Tibial nerve (tissue), 4 donors: ENCODE data around the gene METTL21C. TPM values are rescaled to one million over a fixed set of nuclear protein-coding genes. Genes with fewer than 3 reads are reported as not detected.

Source experiments
- DNase-seq, 2 donors: peaks; one replicate each; pipeline ENCODE4 v3.0.0-alpha.2; 2019; ENCODE audit warnings: low spot score in 2 of 2
- H3K27ac ChIP-seq, 4 donors: fragments of 200-600 bp; sonication (generic) in 3 of 4; one replicate each; pipeline ENCODE4 v1.5.1; 2017 to 2019; ENCODE audit warnings: mild to moderate bottlenecking in 1 of 4
- H3K27me3 ChIP-seq, 2 donors: fragments of 200-600 bp; sonication (generic) in 1 of 2; one replicate each; pipeline versions ENCODE4 v1.5.1 to v1.6.0; 2017 to 2019
- H3K36me3 ChIP-seq, 3 donors: fragments of 200-600 bp; sonication (generic); one replicate each; pipeline ENCODE4 v1.5.1; 2018 to 2019
- H3K4me1 ChIP-seq, 4 donors: fragments of 200-600 bp; sonication (generic) in 3 of 4; one replicate each; pipeline ENCODE4 v1.5.1; 2017 to 2019
- H3K4me3 ChIP-seq, 4 donors: fragments of 200-600 bp; sonication (generic) in 3 of 4; one replicate each; pipeline ENCODE4 v1.5.1; 2017 to 2019; ENCODE audit warnings: mild to moderate bottlenecking in 1 of 4, moderate library complexity in 1 of 4
- H3K9me3 ChIP-seq, 4 donors: fragments of 200-600 bp; sonication (generic) in 3 of 4; one replicate each; pipeline ENCODE4 v1.5.1; 2017 to 2019
- CTCF ChIP-seq, 5 experiments: fragments of 200-600 bp in 3 of 5; fragments of 450-650 bp in 2 of 5; sonication (generic) in 3 of 5; IDR thresholded peaks; one replicate each; pipeline ENCODE4 v1.5.1; 2016 to 2019; ENCODE audit warnings: antibody characterized with exemption in 5 of 5, mild to moderate bottlenecking in 3 of 5, moderate library complexity in 2 of 5
- EP300 ChIP-seq, 2 donors: sonication (generic); formaldehyde crosslinking; IDR thresholded peaks; one replicate each; pipeline ENCODE4 v1.6.1; 2017; ENCODE audit warnings: antibody characterized with exemption in 2 of 2, mild to moderate bottlenecking in 1 of 2
- POLR2A ChIP-seq, 2 donors: fragments of 450-650 bp; IDR thresholded peaks; one replicate each; pipeline ENCODE4 v1.6.1; 2017; ENCODE audit warnings: antibody characterized with exemption in 2 of 2, mild to moderate bottlenecking in 2 of 2, moderate library complexity in 2 of 2
- WGBS, 2 donors: methylation state at CpG; one replicate each; pipeline ENCODE4 v1.1.5; 2018; 5-methylcytosine and 5-hydroxymethylcytosine counted together
- total RNA-seq, 4 donors: library from RNA; depleted of rRNA; stranded (reverse); fragments of >200 nt; gene quantifications; one replicate each; pipeline ENCODE4 v1.1.0, GENCODE V29; 2016

The METTL21C gene
- total RNA-seq, 4 donors from 2014 or later: not detected

GRCh38 chr13:102693250-102693649 is 1.6 kb downstream of the METTL21C start:
- peaks cover 0 to 5% (median 0%) of the 10 kb centered on the region in 4 donors for H3K9me3 ChIP-seq
- H3K27ac ChIP-seq: no peak overlapping the region
- no peak for DNase-seq
- H3K4me1 ChIP-seq: no peaks in the 10 kb centered on the region
- peaks cover 0 to 46% of the 10 kb centered on the region in 2 donors for H3K27me3 ChIP-seq
- no peak overlapping the region for H3K4me3 ChIP-seq
- H3K36me3 ChIP-seq: no peaks in the 10 kb centered on the region
- 84 to 91% methylated on average over 4 of the region's 4 CpGs for WGBS, 2 donors
- TF ChIP-seq CTCF (IDR thresholded peaks at IDR 0.05): no peak
- TF ChIP-seq POLR2A (IDR thresholded peaks at IDR 0.05): no peak
- no peak for TF ChIP-seq EP300 (IDR thresholded peaks at IDR 0.05)

GRCh38 chr13:102692491-102692826 is 2.4 kb downstream of the METTL21C start:
- 80 to 90% methylated on average over 2 of the region's 2 CpGs for WGBS, 2 donors
- DNase-seq: no peak
- Histone ChIP-seq H3K4me3 (no peak overlapping the region), H3K9me3 (no peaks in the 10 kb centered on the region), H3K27ac (no peak overlapping the region), H3K4me1 (no peaks in the 10 kb centered on the region), H3K36me3 (no peaks in the 10 kb centered on the region), H3K27me3 (peaks cover 0 to 46% of the 10 kb centered on the region in 2 donors)
- TF ChIP-seq CTCF (IDR thresholded peaks at IDR 0.05) (no peak), POLR2A (IDR thresholded peaks at IDR 0.05) (no peak), EP300 (IDR thresholded peaks at IDR 0.05) (no peak)

GRCh38 chr13:102690883-102691282 is 4.0 kb downstream of the METTL21C start:
- Histone ChIP-seq H3K4me3 (no peak overlapping the region), H3K36me3 (no peaks in the 10 kb centered on the region), H3K4me1 (no peaks in the 10 kb centered on the region), H3K9me3 (no peaks in the 10 kb centered on the region), H3K27me3 (peaks cover 0 to 46% of the 10 kb centered on the region in 2 donors), H3K27ac (no peak overlapping the region)
- 87 to 89% methylated on average over 4 of the region's 4 CpGs for WGBS, 2 donors
- TF ChIP-seq CTCF (IDR thresholded peaks at IDR 0.05) (no peak), POLR2A (IDR thresholded peaks at IDR 0.05) (no peak), EP300 (IDR thresholded peaks at IDR 0.05) (no peak)
- no peak for DNase-seq

- Histone ChIP-seq H3K27ac (no peak overlapping the region), H3K4me3 (no peak overlapping the region), H3K27me3 (peaks cover 0 to 26% of the 10 kb centered on the region in 2 donors), H3K9me3 (no peaks in the 10 kb centered on the region), H3K4me1 (no peaks in the 10 kb centered on the region), H3K36me3 (no peaks in the 10 kb centered on the region)
- 58 to 61% methylated on average over 12 to 13 of the region's 13 CpGs for WGBS, 2 donors
- DNase-seq: no peak
- TF ChIP-seq EP300 (IDR thresholded peaks at IDR 0.05): no peak
- no peak for TF ChIP-seq CTCF (IDR thresholded peaks at IDR 0.05)
- no peak for TF ChIP-seq POLR2A (IDR thresholded peaks at IDR 0.05)
These were observed 6.4 kb downstream of the METTL21C start for GRCh38 chr13:102688306-102688973.

- no peak for TF ChIP-seq POLR2A (IDR thresholded peaks at IDR 0.05)
- no peak for TF ChIP-seq CTCF (IDR thresholded peaks at IDR 0.05)
- no peak for TF ChIP-seq EP300 (IDR thresholded peaks at IDR 0.05)
These were observed 7.3 kb downstream of the METTL21C start for GRCh38 chr13:102687520-102687919.

More at GRCh38 chr13:102687520-102687919, 7.3 kb downstream of the METTL21C start:
- 74 to 82% methylated on average over 7 of the region's 7 CpGs for WGBS, 2 donors
- Histone ChIP-seq H3K4me1 (no peaks in the 10 kb centered on the region), H3K4me3 (no peak overlapping the region), H3K27ac (no peak overlapping the region), H3K9me3 (no peaks in the 10 kb centered on the region), H3K27me3 (peaks cover 0 to 17% of the 10 kb centered on the region in 2 donors), H3K36me3 (no peaks in the 10 kb centered on the region)
- no peak for DNase-seq
